ENCODE results near the gene HSD17B1.
A peak's percentile ranks its signal among the peaks of the same experiment; 100 is the strongest.

DNA sequence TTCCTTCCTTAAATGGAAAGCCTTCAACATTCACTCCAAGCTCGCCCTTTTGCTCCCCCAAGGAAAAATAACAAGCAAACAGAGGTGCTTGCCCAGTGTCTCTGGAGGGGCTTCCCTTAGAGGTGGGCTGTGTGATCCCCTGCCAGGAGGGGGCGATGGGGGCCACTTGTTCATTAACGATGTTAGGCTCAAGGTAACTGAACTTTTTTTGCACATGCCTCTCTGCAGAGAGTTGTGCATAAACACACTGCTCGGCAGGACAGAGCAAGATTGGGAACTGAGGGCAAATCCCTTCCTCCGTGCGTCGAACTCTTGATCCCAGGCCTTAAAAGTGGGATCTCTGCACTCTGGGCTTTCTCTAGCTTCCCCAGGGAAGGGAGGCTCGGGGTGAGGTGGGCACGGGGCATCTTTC, 32.2 kb upstream of the HSD17B1 start:
- TF ChIP-seq CTCF (conservative IDR thresholded peaks at IDR 0.05) (peak; percentile 33), ZFX (IDR thresholded peaks at IDR 0.05) (no peak)

All from C4-2B (cell line).